Endothelial cell of hepatic sinusoid (primary cell): ENCODE measurements around the gene RPP25L.

Experiments
- in situ Hi-C: cut with HindIII; loops from 2 replicates; pipeline ENCODE4 v1.10.0; 2017; ENCODE audit warnings: low sequenced_read_pairs

RPP25L gene

DNA sequence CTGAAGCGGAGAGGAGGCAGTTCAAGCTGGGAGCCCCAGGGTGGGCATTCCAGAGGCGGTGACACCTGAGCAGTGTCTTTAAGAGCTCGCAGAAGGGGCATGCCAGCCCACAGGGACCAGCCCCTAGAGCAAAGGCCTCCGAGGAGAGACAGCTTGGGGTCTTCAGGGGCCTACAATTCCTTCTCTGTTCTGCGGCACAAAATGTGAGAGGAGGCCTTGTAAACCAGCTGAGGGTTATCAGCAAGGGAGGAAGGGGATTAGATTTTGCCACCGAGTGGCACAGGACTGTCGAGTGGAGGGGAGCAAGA lies 26.2 kb upstream of the RPP25L start:
- in situ Hi-C loops = no loop called here

DNA sequence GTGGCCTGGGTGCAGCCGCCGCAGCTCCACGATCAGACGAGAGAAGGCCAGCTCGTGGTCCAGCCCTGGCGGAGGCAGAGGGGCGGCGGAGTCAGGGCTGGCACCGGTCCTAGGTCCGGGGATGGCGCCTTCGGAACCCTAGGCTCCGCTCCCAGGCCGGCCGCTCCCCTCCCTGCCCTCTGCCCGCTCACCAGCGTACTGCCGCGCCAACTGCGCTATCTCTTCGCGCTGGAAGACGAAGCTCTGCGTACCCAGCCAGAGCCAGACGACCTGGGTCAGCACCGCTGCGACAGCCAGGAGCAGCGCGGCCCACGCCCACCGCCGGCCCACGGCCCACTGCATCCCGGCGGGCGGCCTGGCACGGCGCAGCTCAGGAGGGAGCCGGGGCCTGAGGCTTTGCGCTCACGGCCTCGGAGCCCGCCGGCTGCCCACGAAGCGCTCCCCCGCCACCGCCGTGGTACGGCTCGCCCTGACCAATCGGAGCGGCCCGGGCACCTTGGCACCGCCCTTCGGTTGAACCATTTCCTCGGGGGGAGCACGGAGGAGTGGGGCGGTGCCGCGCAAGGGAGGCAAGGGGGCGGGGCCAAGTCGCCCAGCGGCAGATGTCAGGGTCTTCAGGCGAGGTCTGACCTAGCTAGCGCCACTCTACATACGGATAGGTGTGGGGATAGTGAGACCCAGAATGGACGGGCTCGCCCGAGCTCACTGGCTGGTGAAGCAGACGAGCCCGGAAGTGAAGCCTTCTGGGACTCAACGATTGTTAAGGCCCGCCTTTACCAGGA lies 25.6 kb upstream of the RPP25L start, which contains the start of gene SIGMAR1:
Gene SIGMAR1, minus strand, starts transcription at position 432 of the 782 bp plus-strand sequence. Its CDS starts 90 bp downstream, at position 342.
- in situ Hi-C loops = no loop called here

DNA sequence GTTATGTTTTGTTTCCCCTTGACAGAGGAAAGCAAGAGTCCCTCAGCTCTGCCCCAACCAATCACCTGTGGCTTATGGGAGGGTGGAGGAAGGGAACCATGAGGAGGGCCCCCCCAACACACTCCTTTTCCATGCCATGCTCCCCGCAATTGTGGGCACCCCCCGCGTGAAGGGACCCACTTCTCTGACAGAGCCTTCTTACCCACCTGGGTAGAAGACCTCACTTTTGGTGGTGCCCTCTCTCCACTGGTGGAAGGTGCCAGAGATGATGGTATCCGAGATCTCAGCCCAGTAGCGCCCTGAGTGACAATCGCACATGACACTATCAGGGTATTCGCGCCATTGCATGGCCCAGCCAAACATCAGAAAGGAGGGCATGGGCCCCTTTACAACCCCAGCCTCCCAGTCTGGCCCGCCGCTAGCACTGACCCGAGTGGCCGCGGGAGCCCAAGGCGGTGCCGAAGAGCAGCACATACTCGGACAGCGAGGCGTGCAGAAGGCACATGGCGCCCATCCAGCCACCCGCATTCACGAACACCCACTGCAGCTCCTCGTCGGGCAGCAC lies 25.0 kb upstream of the RPP25L start:
- in situ Hi-C loops = no loop called here

DNA sequence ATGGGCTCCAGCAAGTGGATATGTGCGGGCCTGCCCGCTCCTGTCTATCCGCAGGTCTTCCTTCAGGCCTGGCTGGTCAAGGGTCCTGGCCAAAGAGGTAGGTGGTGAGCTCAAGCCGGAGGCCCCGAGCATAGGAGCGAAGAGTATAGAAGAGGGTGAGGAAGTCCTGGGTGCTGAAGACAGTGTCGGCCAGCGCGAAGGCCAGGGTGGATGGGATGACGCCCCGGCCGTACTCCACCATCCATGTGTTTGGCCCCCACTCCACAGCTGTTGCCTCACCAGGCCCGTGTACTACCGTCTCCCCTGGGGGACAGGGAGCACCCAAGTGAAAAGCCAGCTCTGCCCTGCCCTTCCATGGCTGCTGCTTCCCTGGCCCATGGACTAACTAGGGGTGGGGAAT lies 23.7 kb upstream of the RPP25L start:
- in situ Hi-C loops = no loop called here

DNA sequence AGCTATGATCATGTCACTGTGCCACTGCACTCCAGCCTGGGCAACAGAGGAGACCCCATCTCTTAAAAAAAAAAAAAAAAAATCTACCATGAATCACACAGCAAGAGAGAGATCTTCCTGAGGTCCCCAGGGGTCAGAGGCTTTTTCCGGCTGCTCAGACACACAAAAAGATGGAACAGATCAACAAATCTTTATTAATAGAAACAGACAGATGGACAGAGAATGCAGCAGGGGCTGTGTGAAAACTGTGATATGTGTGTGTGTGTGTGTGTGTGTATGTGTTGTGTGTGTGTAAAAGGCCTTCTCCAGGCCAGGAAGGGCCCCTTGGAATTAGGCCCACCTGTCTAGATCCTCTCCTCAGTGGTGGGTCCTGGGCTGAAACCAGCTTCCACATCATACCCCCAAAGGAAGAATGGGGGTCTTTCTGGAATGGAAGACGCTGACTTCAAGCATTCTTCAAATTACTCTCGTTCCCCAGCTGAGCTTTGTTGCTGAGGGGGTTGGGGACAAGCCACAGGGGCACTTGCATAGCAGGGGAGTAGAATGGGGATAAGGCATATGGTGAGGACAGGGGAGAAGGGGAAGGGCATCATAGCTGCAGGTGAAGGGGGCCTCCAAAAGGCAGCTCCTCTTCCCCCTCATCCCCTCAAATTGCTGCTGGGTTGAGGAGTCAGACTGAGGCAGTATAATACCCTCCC lies 22.8 kb upstream of the RPP25L start:
- in situ Hi-C loops = no loop called here

DNA sequence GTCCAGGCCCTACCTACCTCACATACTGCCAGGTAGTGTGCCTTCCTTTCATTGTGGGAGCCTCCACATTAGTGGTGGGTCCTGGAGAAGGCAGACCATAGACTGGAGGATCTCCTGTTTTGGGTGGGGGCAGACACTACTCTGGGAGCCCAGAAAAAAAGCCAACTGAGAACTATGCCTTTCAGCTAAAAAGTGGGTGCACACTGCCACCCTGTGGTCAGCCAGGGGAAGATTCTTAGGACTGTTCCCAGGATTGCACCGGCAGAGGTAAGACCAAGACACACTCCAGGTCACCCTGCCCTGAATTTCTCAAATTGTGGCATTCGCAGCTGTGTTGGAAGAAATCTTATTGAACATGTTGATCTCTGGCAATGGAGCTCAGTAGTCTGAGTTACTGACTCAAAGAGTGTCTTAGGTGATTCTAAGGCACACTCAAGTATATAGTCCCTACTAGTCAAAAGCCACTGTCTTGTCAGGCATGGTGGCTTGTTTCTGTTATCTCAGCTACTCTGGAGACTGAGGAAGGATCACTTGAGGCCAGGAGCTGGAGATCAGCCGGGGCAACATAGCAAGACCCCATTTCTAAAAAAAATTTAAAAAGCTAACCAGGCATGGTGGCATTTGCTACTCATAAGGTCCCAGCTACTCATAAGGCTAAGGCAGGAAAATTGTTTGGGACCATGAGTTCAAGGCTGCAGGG lies 22.1 kb upstream of the RPP25L start:
- in situ Hi-C loops = no loop called here

DNA sequence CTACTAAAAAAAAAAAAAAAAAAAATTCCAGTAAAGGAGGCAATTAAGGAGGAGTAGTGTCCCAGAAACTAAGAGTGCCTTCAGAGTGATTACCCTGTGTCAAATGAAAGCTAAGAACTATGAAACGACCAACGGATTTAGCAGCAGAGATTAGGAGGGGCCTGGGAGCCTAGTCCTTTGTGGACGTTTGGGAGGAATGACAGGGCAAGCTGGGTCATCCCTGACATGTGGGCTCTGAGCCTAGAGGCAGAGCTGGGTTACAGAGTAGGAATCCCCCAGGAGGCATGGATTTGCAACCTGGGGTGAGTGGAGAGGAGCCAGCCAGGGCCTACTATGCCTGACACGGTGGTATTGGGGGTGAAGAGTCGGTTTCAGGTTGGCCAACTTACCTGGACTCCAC lies 21.3 kb upstream of the RPP25L start:
- in situ Hi-C loops = no loop called here

DNA sequence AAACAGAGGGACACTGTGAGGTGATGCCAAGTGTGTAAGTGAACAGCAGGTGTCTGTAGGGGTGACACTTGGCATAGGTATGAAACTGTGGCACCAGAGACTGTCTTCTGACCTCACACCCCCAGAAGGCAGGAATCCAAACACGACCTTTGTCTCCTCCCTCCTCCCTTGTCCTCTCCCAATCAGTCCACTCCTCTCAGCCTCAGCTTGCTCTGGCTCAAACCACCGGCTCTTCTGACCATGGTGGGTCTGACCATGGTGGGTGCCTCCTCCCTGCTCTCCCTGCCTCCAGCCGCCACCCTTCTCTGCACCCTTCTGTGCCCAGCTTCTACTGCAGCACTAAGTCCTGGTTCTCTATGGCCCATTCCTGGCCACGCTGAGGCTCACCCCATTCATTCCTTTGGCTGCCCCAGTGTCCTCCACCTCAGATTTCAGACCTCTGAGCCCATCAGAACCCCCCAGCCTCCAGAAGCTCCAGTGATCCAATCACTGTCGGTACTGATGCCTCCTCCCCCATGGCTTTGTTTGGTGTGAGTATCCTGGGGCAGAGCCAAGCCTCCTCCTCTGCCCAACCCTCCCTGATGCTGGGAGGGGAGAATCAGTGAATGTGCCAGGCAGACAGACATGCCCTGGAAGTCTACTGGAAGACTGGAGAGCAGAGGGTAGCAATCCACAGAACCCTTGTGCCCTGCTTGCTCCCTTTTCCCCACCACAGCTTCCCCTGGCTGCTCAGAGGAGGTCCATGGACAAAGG lies 18.7 kb upstream of the RPP25L start:
- in situ Hi-C loops = no loop called here

DNA sequence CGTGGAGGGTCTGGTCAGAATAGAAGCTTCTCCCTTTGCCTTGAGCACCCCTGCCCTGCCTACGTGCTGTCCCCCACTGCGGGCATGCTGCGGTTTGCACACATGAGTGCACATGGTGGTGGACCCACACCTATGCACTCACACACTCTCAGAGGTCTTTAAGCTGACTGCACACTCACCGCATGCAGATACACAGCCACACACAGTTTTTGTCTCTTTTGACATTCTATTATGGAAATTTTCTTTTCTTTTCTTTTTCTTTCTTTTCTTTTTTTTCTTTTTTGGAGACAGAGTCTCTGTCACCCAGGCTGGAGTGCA lies 17.6 kb upstream of the RPP25L start:
- in situ Hi-C loops = no loop called here

DNA sequence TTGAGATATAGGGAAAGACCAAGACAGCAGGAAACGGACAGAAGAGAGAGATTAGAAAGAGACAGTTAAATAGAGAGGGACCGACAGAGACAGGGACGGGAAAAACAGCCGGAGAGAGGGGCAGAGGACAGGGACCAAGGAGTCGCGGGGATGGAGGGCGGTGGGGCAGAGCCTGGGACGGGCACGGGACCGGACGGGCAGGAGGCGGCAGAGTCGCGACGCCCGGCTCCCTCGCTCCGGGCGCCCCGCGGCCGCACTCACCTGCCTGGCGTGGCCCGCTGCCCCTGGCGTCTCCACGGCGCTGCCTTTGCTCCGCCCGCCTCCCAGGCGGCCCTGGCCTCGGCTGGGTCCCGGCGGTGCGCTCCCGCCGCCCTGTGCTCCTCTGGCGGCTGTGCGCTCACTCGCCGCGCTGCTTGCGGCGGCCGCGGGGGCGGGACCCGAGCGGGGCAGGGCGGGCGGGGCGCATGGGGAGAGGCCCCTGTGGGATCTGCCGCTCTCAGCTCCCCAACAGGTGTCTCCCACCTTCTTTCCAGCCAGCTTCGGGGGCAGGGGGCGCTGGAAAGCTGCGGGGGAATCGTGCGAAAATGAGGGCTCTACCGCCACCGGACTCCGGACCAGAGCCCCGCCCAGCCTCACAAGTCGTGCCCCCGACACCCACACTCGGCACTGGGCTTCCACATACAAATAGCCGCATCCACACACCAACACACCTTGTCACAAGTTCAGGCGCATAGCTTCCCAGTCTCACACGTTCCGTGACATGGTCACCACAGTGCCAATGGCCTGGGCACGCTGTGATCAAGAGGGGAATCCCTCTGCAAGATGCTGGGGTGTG lies 17.0 kb upstream of the RPP25L start, which contains the start of gene ARID3C:
Gene ARID3C, minus strand, starts transcription at position 411 of the 835 bp plus-strand sequence. CDS start 1,052 bp downstream, outside the sequence.
- in situ Hi-C loops = no loop called here

DNA sequence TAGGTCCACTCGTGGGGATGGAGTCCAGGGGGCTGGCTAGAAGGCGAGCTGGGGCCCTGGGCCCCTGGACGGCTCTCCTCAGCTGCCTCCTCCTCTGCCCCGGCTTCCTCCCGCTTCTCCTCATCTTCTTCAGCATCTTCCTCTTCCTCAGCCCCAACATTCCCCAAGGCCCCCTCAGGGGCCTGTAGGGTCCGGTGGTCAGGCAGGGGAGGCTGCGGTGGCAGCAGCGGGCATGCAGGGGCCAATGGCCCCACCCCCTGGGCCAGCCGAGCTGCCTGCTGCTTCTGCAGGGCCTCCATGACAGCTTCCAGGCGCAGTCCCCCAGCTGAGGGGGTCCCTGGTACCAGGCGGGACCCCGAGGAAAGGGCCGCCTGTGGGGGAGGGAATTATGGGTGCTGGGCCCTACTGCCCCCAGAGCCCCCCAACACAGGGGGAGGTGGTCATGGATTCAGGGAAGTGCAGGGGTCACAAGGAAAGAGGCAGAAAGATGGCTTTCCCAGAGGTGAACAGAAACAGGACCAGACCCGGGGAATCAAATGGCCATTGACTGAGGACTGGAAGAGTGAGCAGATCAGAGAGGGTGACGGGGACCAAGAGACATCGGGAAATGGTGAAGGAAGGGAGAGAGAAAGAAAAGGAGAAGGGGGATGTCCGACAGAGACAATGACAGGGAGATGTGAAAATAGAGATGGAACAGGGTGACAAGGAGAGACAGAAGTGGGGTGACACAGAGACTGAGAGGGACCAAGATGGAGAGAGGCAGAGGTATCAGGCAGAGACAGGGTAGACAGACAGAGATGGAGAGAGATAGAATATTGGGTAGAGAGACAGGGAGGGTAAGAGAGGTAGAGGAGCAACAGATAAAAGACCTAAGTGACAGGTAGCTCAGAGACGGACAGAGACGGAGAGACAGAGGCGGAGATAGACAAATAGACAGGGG lies 16.1 kb upstream of the RPP25L start:
- in situ Hi-C loops = no loop called here

DNA sequence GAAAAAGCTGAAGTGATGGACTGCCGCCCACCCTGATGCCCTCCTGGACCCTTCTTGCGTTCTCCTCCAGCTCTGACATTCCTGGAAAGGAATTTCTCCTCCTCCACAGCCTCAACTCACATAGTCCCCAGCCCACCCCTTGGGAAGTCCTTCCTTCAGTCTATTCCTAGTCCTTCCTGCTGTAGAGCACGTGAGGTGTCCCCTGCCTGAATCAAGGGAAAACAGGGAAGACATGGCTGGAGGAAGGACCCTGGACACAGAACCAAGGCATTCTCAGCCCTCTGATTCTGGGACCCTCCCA lies 13.2 kb upstream of the RPP25L start:
- in situ Hi-C loops = no loop called here

DNA sequence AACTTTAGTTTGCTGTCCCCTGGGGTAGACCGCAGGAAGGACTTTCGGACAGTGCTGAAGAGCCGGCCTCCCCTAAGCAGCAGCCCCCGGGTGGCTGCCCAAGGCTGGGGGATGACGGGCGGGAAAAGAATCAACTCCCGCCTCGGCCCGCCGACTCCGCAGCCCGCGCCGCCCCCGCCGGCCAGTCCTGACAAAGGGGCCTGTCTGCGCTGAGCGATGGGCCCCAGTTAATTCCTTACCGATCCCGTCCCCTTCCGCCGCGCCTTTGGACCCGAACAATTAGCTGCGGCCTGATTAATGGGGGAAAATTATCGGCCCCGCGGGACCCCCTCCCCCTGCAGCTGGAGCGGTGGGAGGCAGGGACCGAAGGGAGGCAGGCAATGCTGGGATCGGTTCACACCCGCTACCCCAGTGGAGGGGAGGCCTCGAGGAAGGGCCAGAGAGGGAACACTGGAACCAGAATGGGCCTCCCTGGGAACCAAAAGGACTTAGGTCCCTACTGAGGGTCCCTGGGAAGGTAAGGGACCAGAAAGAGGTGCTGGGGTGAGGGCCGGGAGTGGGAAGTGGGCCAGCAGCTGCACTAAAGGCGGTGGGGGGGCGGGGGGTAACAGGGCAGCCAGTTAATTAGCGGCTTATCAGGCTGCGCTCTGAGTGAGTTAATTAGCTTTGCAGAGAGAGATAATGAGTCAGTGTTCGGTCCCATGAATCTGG lies 12.7 kb upstream of the RPP25L start:
- in situ Hi-C loops = no loop called here

DNA sequence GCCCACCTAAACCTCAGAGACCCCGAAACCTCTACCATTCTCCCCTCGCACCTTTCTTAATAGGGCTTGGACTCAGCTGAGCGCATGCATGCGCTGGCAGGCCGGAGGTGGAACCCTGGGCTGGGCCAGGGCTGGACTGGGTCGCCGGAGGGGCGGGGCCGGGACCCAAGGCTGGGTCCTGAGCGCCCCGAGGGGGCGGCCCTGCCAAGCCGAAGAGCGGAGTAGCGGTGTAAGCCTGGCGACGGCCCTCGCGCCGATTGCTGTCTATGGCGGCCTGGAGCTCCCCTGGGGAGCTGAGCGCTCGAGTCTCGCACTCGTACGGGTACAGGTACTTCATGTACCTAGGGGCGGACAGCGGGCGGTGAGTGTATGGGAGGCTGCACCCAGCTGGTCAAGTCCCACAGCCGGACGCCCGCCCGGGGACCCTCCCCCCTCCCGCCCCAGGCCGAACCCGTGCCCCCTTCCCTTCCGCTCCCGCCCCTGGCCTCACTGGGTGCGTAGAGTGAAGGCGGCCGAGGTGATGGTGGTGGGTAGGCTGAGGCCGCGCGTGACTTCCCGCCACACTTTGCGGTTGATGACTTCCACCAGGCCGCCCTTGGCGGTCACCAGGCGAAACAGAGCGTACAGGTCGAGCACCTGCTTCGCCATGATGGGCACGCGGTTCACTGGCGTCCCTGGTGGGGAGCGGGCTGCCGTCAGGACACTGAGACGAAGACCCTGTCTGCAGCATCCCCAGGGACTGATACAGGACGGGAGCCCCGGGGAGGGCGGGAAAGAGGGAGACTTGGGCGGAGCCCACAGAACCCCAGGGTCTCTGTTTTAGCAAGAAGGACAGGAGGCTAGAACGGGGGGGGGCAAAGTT lies 11.7 kb upstream of the RPP25L start:
- in situ Hi-C loops = no loop called here

DNA sequence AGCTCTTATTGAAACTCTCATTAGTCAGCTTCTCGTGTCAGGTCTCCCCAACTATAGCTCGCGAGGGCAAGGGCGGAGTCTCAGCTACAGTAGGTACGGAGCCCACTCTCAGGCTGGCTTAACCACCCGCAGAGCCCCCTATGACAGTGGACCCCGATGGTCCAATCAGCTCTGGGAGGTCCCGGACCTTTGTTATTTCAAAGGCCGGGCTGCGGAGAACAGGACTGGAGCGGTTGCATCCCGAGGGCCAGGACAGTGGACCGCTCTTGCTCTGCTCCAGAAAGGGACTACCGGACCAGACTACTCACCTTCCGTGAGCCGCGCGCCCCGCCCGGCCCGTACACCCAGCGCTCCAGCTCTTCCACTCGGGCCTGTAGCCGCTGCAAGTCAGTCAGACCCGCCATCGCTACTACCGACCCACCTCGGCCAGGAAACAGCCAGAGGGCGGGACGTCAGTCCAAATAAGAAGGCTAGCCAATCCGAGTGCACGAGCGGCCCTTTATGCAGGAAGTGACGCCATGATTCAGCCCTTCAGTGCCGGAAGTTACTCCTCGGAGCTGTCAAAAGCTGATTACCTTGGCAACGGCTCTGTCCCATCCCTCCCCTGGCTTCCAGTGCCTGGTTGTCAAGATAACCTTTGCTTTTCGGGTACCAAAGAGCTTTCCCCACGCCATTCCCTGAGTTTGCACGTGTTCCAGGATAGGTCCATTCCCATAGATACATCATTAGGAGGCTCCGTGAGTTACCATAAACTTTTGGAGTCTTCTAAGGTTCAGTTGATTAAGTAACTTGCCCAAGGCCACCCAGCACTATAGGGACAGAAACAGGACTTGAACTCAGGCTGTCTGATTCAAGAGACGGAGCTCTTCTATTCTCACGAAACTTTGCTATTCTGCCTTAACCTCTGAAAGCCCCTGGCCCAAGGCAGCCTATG lies 8.4 kb upstream of the RPP25L start, which contains the start of gene DCTN3:
Gene DCTN3, minus strand, starts transcription at position 435 of the 934 bp plus-strand sequence. Its CDS starts 31 bp downstream, at position 404.
- in situ Hi-C loops = no loop called here

DNA sequence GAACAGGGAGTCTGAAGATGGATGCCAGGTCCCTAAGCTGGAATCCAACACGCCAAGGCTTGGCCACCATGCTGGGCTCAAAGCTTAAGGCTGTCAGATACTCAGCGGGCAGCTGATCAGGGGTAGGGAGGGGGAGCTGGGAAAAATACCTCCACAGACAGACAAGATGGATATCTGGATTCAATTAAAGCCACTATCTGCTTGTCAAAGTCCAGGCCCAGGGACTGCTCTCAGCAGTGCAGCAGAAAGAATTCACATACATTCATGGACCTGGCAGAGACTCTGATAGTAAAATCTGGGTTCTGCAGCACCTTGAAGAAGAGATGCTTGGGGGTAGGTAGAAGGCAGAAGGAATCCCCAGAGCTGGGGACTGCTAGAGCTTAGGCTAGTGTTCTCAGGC lies 3.2 kb upstream of the RPP25L start:
- in situ Hi-C loops = loop anchor here (5.0 kb wide), 1 partner anchor 168 kb away; no protein-coding TSS in a partner anchor
